ENCODE data around the gene PERM1. TPM values are rescaled to one million over a fixed set of nuclear protein-coding genes. Genes with fewer than 3 reads are reported as not detected.

The PERM1 gene
- total and polyA plus RNA-seq, 2 of the 8 experiments (the other 6 are each of a cell fraction or from before 2014, with no cell fraction given): not detected

GRCh38 chr1:951364-951763 is 30.5 kb downstream of the PERM1 start:
- DNase-seq (ENCODE audit: low read depth in 1 of 2, low spot score in 2 of 2): no peak
- Histone ChIP-seq H3K9me3 (ENCODE audit: insufficient read depth in 2 of 2, low read depth in 1 of 2, low read length in 1 of 2) (no peaks in the 10 kb centered on the region), H3K27me3 (replicated peaks in 1 of 4; ENCODE audit: control insufficient read depth in 3 of 4, extremely low read depth in 1 of 4, insufficient read depth in 3 of 4, low read length in 3 of 4) (no peaks in the 10 kb centered on the region), H3K4me3 (ENCODE audit: extremely low read depth in 1 of 4, insufficient read depth in 2 of 4, low read depth in 3 of 4, low read length in 4 of 4) (no peak overlapping the region), H3K14ac (ENCODE audit: insufficient read length) (no peak overlapping the region), H4K8ac (ENCODE audit: extremely low read depth, insufficient read depth, low read length) (peak overlapping the region; percentile 63; the same call in 1 of the 2 replicates), H3K36me3 (ENCODE audit: control insufficient read depth in 2 of 4, insufficient read depth in 4 of 4, low read length in 3 of 4) (peaks cover 8 to 65% (median 52%) of the 10 kb centered on the region in 4 experiments), H3K56ac (replicated peaks; ENCODE audit: insufficient read length, low read depth, low read length) (no peak overlapping the region), H3K18ac (ENCODE audit: extremely low read depth, low read length) (no peak overlapping the region), H3K79me2 (ENCODE audit: control insufficient read depth in 1 of 2, insufficient read depth in 2 of 2, low read length in 2 of 2) (no peaks in the 10 kb centered on the region; a peak in 1 of 4 replicates), H2AFZ (ENCODE audit: low read length) (no peak overlapping the region), H4K20me1 (replicated peaks in 1 of 2; ENCODE audit: control insufficient read depth in 1 of 2, insufficient read depth in 2 of 2, low read length in 2 of 2) (peaks cover 18 to 34% of the 10 kb centered on the region in 2 experiments), H3K4me2 (ENCODE audit: insufficient read depth in 1 of 2, low read depth in 2 of 2, low read length in 2 of 2) (no peak overlapping the region), H2BK5ac (ENCODE audit: low read depth, low read length) (no peak overlapping the region), H3K9ac (replicated peaks in 1 of 4; ENCODE audit: extremely low read depth in 1 of 4, low read depth in 3 of 4, low read length in 3 of 4) (no peak overlapping the region), H2BK12ac (ENCODE audit: low read depth, low read length) (no peak overlapping the region), H3K23ac (ENCODE audit: insufficient read length) (no peak overlapping the region), H3K79me1 (ENCODE audit: low read depth, low read length) (peaks cover 8% of the 10 kb centered on the region), H3K23me2 (ENCODE audit: low read depth, low read length) (no peaks in the 10 kb centered on the region), H3K27ac (ENCODE audit: low read depth, low read length) (no peak overlapping the region), H4K91ac (replicated peaks; ENCODE audit: insufficient read length, low read length) (no peak overlapping the region), H2BK15ac (ENCODE audit: low read length) (no peak overlapping the region), H2BK20ac (ENCODE audit: low read length) (no peak overlapping the region), H3K4ac (replicated peaks; ENCODE audit: insufficient read length, low read depth, low read length) (no peak overlapping the region), H2BK120ac (replicated peaks; ENCODE audit: low read depth, low read length) (no peak overlapping the region), H3K4me1 (replicated peaks in 1 of 4; ENCODE audit: control insufficient read depth in 3 of 4, insufficient read depth in 4 of 4, low read length in 3 of 4) (no peaks in the 10 kb centered on the region; a peak in 1 of 7 replicates), H4K5ac (ENCODE audit: insufficient read length, low read depth, low read length) (no peak overlapping the region), H2AK5ac (ENCODE audit: low read depth, low read length) (no peak overlapping the region)
- 83% methylated on average over 6 of the region's 6 CpGs; no CpG with 5 or more reads in 1 of the 2 experiments for WGBS, 2 experiments (ENCODE audit: extremely low coverage in 1 of 2, insufficient coverage in 1 of 2, insufficient read length in 1 of 2, insufficient replicate concordance in 2 of 2, low coverage in 1 of 2, low lambda C conversion rate in 2 of 2, missing lambda C conversion rate in 1 of 2)
- no peak for FAIRE-seq
- ChIA-PET POLR2A (ENCODE audit: partially characterized antibody) (interaction anchor here (1.0 to 8.8 kb wide), 3 partner anchors 9 to 46 kb away, joined by 3 to 65 read pairs (median 3); partner anchors contain the start of gene PLEKHN1), CTCF (ENCODE audit: partially characterized antibody) (interaction anchor here (0.6 to 1.9 kb wide), 13 partner anchors 9 to 58 kb away, joined by 3 to 9 read pairs (median 4); partner anchors contain the start of gene PLEKHN1)
- TF ChIP-seq BCL11A (IDR thresholded peaks at IDR 0.05; ENCODE audit: low read depth in 2 of 2, low read length in 2 of 2): no peak
- TF ChIP-seq SP1 (IDR thresholded peaks at IDR 0.05; ENCODE audit: low read depth, low read length): no peak
- TF ChIP-seq RAD21 (IDR thresholded peaks at IDR 0.05 in 1 of 2, conservative IDR thresholded peaks at IDR 0.05 in 1 of 2; ENCODE audit: low read depth in 2 of 2, low read length in 2 of 2): peak; percentile 31 to 57
- no peak for TF ChIP-seq RXRA (IDR thresholded peaks at IDR 0.05; ENCODE audit: insufficient read depth, low read depth, low read length)
- no peak for TF ChIP-seq CBX5 (IDR thresholded peaks at IDR 0.05; ENCODE audit: low read depth, low read length)
- TF ChIP-seq RBBP5 (IDR thresholded peaks at IDR 0.05; ENCODE audit: borderline replicate concordance, low read depth, low read length): no peak
- no peak for TF ChIP-seq MAX (IDR thresholded peaks at IDR 0.05)
- TF ChIP-seq CBX8 (IDR thresholded peaks at IDR 0.05; ENCODE audit: borderline replicate concordance, low read depth, low read length): no peak
- peak; percentile 79 for TF ChIP-seq E2F6 (IDR thresholded peaks at IDR 0.05)
